Chondrocyte (in vitro differentiated cells): ENCODE data around the gene GCKR. TPM values are rescaled to one million over a fixed set of nuclear protein-coding genes. Genes with fewer than 3 reads are reported as not detected.
"Not testable (repeated sequence)": the region's sequence is repeated elsewhere in the genome, so short reads cannot be mapped to it uniquely, and the experiment has no call there.

Source experiments
- DNase-seq: peaks from one replicate; pipeline ENCODE4 v3.0.0; 2021; ENCODE audit warnings: mixed read lengths, low spot score
- H3K27ac Mint-ChIP-seq: one replicate; pipeline ENCODE4 v1.8.0; 2021; ENCODE audit warnings: mild to moderate bottlenecking, moderate library complexity, mixed read lengths; ENCODE audit not compliant: unreplicated experiment
- H3K27me3 Mint-ChIP-seq: 2 replicates; pipeline ENCODE4 v1.8.0; 2021; ENCODE audit warnings: low read depth, mixed read lengths
- H3K36me3 Mint-ChIP-seq: 2 replicates; pipeline ENCODE4 v1.8.0; 2021; ENCODE audit warnings: low read depth, mixed read lengths
- H3K4me1 Mint-ChIP-seq: 2 replicates; pipeline ENCODE4 v1.8.0; 2021; ENCODE audit warnings: low read depth, mild to moderate bottlenecking, mixed read lengths
- H3K4me3 Mint-ChIP-seq: one replicate; pipeline ENCODE4 v1.8.0; 2021; ENCODE audit warnings: mild to moderate bottlenecking, moderate library complexity, mixed read lengths; ENCODE audit not compliant: unreplicated experiment
- H3K9me3 Mint-ChIP-seq: 2 replicates; pipeline ENCODE4 v1.8.0; 2021; ENCODE audit warnings: low read depth, mixed read lengths
- CTCF ChIP-seq: fragments of 200-600 bp; sonication (generic); IDR thresholded peaks from 2 replicates; pipeline ENCODE4 v1.5.0; 2021; ENCODE audit warnings: antibody characterized with exemption, mild to moderate bottlenecking, moderate library complexity
- total RNA-seq: library from RNA; stranded (reverse); gene quantifications from 3 replicates; pipeline ENCODE4 v1.2.1, GENCODE V29; 2021

Gene GCKR
- total RNA-seq, 1 donor from 2014 or later = not detected

DNA sequence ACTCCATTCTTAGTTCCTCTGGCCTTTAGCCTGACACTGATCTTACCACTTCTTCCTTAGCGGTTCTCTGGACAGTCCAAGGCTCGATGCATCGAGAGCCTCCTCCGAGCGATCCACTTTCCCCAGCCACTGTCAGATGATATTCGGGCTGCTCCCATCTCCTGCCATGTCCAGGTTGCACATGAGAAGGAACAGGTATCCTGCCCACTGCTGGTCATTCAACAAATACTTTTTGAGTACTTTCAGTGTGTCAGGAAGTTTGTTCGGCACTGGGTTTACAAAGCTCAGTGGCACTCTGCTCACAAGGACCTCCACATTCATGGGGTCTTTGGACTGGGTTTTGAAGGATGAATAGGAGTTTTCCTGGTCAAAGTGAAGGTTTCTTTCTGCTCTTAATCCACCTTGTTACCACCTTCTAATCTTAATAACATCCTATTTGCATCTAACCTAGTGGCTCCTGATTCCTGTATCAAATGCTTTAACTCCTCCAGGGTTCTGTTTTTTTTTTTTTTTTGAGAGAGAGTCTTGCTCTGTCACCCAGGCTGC, 25.8 kb downstream of the GCKR start:
- Mint-ChIP-seq H3K36me3 (no peaks in the 10 kb centered on the region), H3K27me3 (peaks cover 7% of the 10 kb centered on the region), H3K9me3 (no peaks in the 10 kb centered on the region), H3K4me3 (no peak overlapping the region), H3K27ac (no peak overlapping the region), H3K4me1 (no peaks in the 10 kb centered on the region)
- no peak for DNase-seq
- no peak for TF ChIP-seq CTCF

DNA sequence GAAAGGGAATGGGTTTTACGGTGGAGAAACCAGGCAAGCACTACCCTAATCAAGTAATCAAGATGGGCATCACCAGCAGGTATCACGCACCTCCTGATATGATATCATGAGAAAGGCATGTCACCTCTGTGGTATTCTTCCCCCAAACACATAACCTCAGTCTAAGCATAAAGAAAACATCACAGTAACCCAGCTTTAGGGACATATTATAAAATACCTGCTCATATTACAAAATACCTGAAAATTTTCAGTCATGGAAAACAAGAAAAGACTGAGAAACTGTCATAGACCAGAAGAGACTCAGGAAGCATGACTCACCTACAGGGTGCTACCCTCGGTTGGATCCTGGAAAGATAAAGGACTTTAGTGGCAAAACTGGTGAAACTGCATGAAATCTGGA, 30.5 kb downstream of the GCKR start:
- Mint-ChIP-seq H3K27me3 (peaks cover 21% of the 10 kb centered on the region), H3K9me3 (peaks cover 9% of the 10 kb centered on the region), H3K36me3 (no peaks in the 10 kb centered on the region), H3K27ac (no peak overlapping the region), H3K4me3 (no peak overlapping the region), H3K4me1 (no peaks in the 10 kb centered on the region)
- no peak for DNase-seq
- TF ChIP-seq CTCF = no peak

GRCh38 chr2:27531983-27532382, 35.3 kb downstream of the GCKR start:
- Mint-ChIP-seq H3K9me3 (peaks cover 9% of the 10 kb centered on the region), H3K36me3 (no peaks in the 10 kb centered on the region), H3K4me1 (no peaks in the 10 kb centered on the region), H3K27me3 (peaks cover 24% of the 10 kb centered on the region), H3K4me3 (no peak overlapping the region), H3K27ac (no peak overlapping the region)
- TF ChIP-seq CTCF = no peak
- DNase-seq = no peak

DNA sequence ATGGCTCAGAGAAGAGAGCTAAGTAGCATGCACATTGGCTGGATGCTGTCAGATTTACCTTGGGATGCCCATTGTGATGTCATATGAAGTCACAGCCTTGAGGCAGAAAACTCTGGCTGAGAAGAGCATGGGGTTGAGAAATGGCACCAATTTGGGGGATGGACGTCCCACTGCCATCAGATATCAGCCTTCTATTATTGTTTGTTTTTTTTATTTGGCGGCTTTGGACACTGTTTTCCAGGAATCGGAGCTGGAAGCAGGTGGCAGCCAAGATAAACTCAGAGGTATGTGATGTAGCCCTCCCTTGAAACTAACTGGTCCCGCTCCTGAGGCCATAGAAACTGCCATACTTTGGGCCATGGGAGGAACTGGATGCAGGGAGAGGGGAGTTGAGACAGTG, 40.6 kb downstream of the GCKR start:
- Mint-ChIP-seq H3K4me3 (no peak overlapping the region), H3K36me3 (no peaks in the 10 kb centered on the region), H3K9me3 (no peaks in the 10 kb centered on the region), H3K4me1 (no peaks in the 10 kb centered on the region), H3K27ac (no peak overlapping the region), H3K27me3 (peaks cover 24% of the 10 kb centered on the region)
- DNase-seq = no peak
- no peak for TF ChIP-seq CTCF

GRCh38 chr2:27538839-27539450, 42.3 kb downstream of the GCKR start:
- not testable (repeated sequence) for H3K4me1 Mint-ChIP-seq, H3K9me3 Mint-ChIP-seq, H3K36me3 Mint-ChIP-seq, H3K27ac Mint-ChIP-seq, DNase-seq, H3K4me3 Mint-ChIP-seq
- H3K27me3 Mint-ChIP-seq = peaks cover 22% of the 10 kb centered on the region

DNA sequence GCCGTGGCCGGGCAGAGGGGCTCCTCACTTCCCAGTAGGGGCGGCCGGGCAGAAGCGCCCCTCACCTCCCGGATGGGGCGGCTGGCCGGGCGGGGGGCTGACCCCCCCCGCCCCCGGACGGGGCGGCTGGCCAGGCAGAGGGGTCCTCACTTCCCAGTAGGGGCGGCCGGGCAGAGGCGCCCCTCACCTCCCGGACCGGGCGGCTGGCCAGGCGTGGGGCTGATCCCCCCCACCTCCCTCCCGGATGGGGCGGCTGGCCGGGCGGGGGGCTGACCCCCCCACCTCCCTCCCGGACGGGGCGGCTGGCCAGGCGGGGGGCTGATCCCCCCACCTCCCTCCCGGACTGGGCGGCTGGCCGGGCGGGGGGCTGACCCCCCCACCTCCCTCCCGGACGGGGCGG, 43.0 kb downstream of the GCKR start:
- H3K9me3 Mint-ChIP-seq, H3K4me3 Mint-ChIP-seq, H3K27ac Mint-ChIP-seq, H3K36me3 Mint-ChIP-seq, H3K4me1 Mint-ChIP-seq, DNase-seq: not testable (repeated sequence)
- peaks cover 19% of the 10 kb centered on the region for H3K27me3 Mint-ChIP-seq
